ENCODE results near the gene STH.
"Not testable (repeated sequence)": the region's sequence is repeated elsewhere in the genome, so short reads cannot be mapped to it uniquely, and the experiment has no call there.

STH gene

GRCh38 chr17:45996282-45996937, 2.6 kb upstream of the STH start:
- Histone ChIP-seq H3K36me3 (replicated peaks) (no peaks in the 10 kb centered on the region), H3K4me1 (no peaks in the 10 kb centered on the region), H3K27me3 (ENCODE audit: low read depth) (no peaks in the 10 kb centered on the region), H3K9me3 (no peaks in the 10 kb centered on the region), H3K4me3 (no peak overlapping the region)
- no peak for DNase-seq (ENCODE audit: low spot score in 2 of 2)
- in situ Hi-C loops (cut with MboI; ENCODE audit: low sequenced_read_pairs), result loop anchor here (25.0 kb wide), 1 partner anchor 816 kb away; the partner anchor contains the start of gene WNT3

GRCh38 chr17:45997166-45997565, 1.9 kb upstream of the STH start:
- no peaks in the 10 kb centered on the region for H3K36me3 ChIP-seq (replicated peaks)
- H3K27me3 ChIP-seq (ENCODE audit: low read depth), result no peaks in the 10 kb centered on the region
- no peak overlapping the region for H3K4me3 ChIP-seq
- in situ Hi-C loops (cut with MboI; ENCODE audit: low sequenced_read_pairs), result loop anchor here (25.0 kb wide), 1 partner anchor 815 kb away; the partner anchor contains the start of gene WNT3
- DNase-seq (ENCODE audit: low spot score in 2 of 2), result no peak
- H3K4me1 ChIP-seq, result no peaks in the 10 kb centered on the region
- H3K9me3 ChIP-seq, result no peaks in the 10 kb centered on the region

- Histone ChIP-seq H3K27me3 (ENCODE audit: low read depth) (no peaks in the 10 kb centered on the region), H3K4me1 (no peaks in the 10 kb centered on the region), H3K36me3 (replicated peaks) (no peaks in the 10 kb centered on the region), H3K4me3 (no peak overlapping the region), H3K9me3 (no peaks in the 10 kb centered on the region)
- DNase-seq (ENCODE audit: low spot score in 2 of 2), result no peak
- in situ Hi-C loops (cut with MboI; ENCODE audit: low sequenced_read_pairs), result loop anchor here (25.0 kb wide), 1 partner anchor 815 kb away; the partner anchor contains the start of gene WNT3
These were observed 1.4 kb upstream of the STH start for GRCh38 chr17:45997624-45998023.

GRCh38 chr17:45999900-46000290, 845 bp downstream of the STH start:
- in situ Hi-C loops (cut with MboI; ENCODE audit: low sequenced_read_pairs), result loop anchor here (5.0 to 25.0 kb wide), 3 partner anchors 52 to 812 kb away; partner anchors contain the start of gene WNT3
- Histone ChIP-seq H3K4me1 (no peaks in the 10 kb centered on the region), H3K36me3 (replicated peaks) (no peaks in the 10 kb centered on the region), H3K4me3 (no peak overlapping the region), H3K27me3 (ENCODE audit: low read depth) (no peaks in the 10 kb centered on the region), H3K9me3 (no peaks in the 10 kb centered on the region)
- DNase-seq (ENCODE audit: low spot score in 2 of 2), result no peak

- in situ Hi-C loops (cut with MboI; ENCODE audit: low sequenced_read_pairs), result loop anchor here (5.0 to 10.0 kb wide), 2 partner anchors 52 to 215 kb away; no protein-coding TSS in a partner anchor
- Histone ChIP-seq H3K4me1 (no peaks in the 10 kb centered on the region), H3K36me3 (replicated peaks) (no peaks in the 10 kb centered on the region), H3K4me3 (no peak overlapping the region), H3K9me3 (no peaks in the 10 kb centered on the region), H3K27me3 (ENCODE audit: low read depth) (no peaks in the 10 kb centered on the region)
- DNase-seq (ENCODE audit: low spot score in 2 of 2), result no peak
These were observed 1.2 kb downstream of the STH start for GRCh38 chr17:46000292-46000691.

- H3K9me3 ChIP-seq, result no peaks in the 10 kb centered on the region
- H3K36me3 ChIP-seq (replicated peaks), result no peaks in the 10 kb centered on the region
- in situ Hi-C loops (cut with MboI; ENCODE audit: low sequenced_read_pairs), result loop anchor here (5.0 to 10.0 kb wide), 2 partner anchors 52 to 214 kb away; no protein-coding TSS in a partner anchor
- no peak for DNase-seq (ENCODE audit: low spot score in 2 of 2)
- no peaks in the 10 kb centered on the region for H3K4me1 ChIP-seq
- no peak overlapping the region for H3K4me3 ChIP-seq
- no peaks in the 10 kb centered on the region for H3K27me3 ChIP-seq (ENCODE audit: low read depth)
These were observed 1.7 kb downstream of the STH start for GRCh38 chr17:46000757-46001156.

- DNase-seq (ENCODE audit: low spot score in 2 of 2), result no peak
- H3K27me3 ChIP-seq (ENCODE audit: low read depth), result no peaks in the 10 kb centered on the region
- in situ Hi-C loops (cut with MboI; ENCODE audit: low sequenced_read_pairs), result loop anchor here (5.0 to 10.0 kb wide), 2 partner anchors 51 to 213 kb away; no protein-coding TSS in a partner anchor
These were observed 2.6 kb downstream of the STH start for GRCh38 chr17:46001390-46002310.

GRCh38 chr17:46002311-46002972, 3.4 kb downstream of the STH start:
- in situ Hi-C loops (cut with MboI; ENCODE audit: low sequenced_read_pairs), result loop anchor here (5.0 to 10.0 kb wide), 2 partner anchors 50 to 212 kb away; no protein-coding TSS in a partner anchor
- DNase-seq (ENCODE audit: low spot score in 2 of 2), result peak; percentile 38 to 83

More at GRCh38 chr17:46001390-46002310, 2.6 kb downstream of the STH start:
- no peaks in the 10 kb centered on the region for H3K4me1 ChIP-seq
- no peaks in the 10 kb centered on the region for H3K9me3 ChIP-seq
- no peaks in the 10 kb centered on the region for H3K36me3 ChIP-seq (replicated peaks)
- H3K4me3 ChIP-seq, result no peak overlapping the region

GRCh38 chr17:46002973-46003316, 3.9 kb downstream of the STH start:
- DNase-seq (ENCODE audit: low spot score in 2 of 2), result no peak
- Histone ChIP-seq H3K27me3 (ENCODE audit: low read depth) (no peaks in the 10 kb centered on the region), H3K4me3 (no peak overlapping the region), H3K4me1 (no peaks in the 10 kb centered on the region), H3K36me3 (replicated peaks) (no peaks in the 10 kb centered on the region), H3K9me3 (no peaks in the 10 kb centered on the region)
- in situ Hi-C loops (cut with MboI; ENCODE audit: low sequenced_read_pairs), result loop anchor here (5.0 to 10.0 kb wide), 2 partner anchors 49 to 212 kb away; no protein-coding TSS in a partner anchor

More at GRCh38 chr17:46002311-46002972, 3.4 kb downstream of the STH start:
- H3K36me3 ChIP-seq (replicated peaks), result no peaks in the 10 kb centered on the region
- no peaks in the 10 kb centered on the region for H3K4me1 ChIP-seq
- H3K9me3 ChIP-seq, result no peaks in the 10 kb centered on the region
- H3K4me3 ChIP-seq, result no peak overlapping the region
- no peaks in the 10 kb centered on the region for H3K27me3 ChIP-seq (ENCODE audit: low read depth)

GRCh38 chr17:46003907-46004748, 5.1 kb downstream of the STH start:
- Histone ChIP-seq H3K4me3 (no peak overlapping the region), H3K9me3 (no peaks in the 10 kb centered on the region), H3K36me3 (replicated peaks) (no peaks in the 10 kb centered on the region), H3K4me1 (no peaks in the 10 kb centered on the region), H3K27me3 (ENCODE audit: low read depth) (no peaks in the 10 kb centered on the region)
- DNase-seq (ENCODE audit: low spot score in 2 of 2), result no peak
- in situ Hi-C loops (cut with MboI; ENCODE audit: low sequenced_read_pairs), result loop anchor here (5.0 to 10.0 kb wide), 2 partner anchors 48 to 211 kb away; no protein-coding TSS in a partner anchor

GRCh38 chr17:46006082-46006481, 7.0 kb downstream of the STH start:
- H3K27me3 ChIP-seq (ENCODE audit: low read depth); H3K4me1 ChIP-seq; H3K36me3 ChIP-seq (replicated peaks); DNase-seq (ENCODE audit: low spot score in 2 of 2); H3K9me3 ChIP-seq; H3K4me3 ChIP-seq: not testable (repeated sequence)
- in situ Hi-C loops (cut with MboI; ENCODE audit: low sequenced_read_pairs), result loop anchor here (10.0 kb wide), 1 partner anchor 209 kb away; no protein-coding TSS in a partner anchor

- in situ Hi-C loops (cut with MboI; ENCODE audit: low sequenced_read_pairs), result loop anchor here (10.0 kb wide), 1 partner anchor 207 kb away; no protein-coding TSS in a partner anchor
- DNase-seq (ENCODE audit: low spot score in 2 of 2), result no peak
- H3K9me3 ChIP-seq, result no peaks in the 10 kb centered on the region
- no peaks in the 10 kb centered on the region for H3K36me3 ChIP-seq (replicated peaks)
- no peaks in the 10 kb centered on the region for H3K4me1 ChIP-seq
- no peaks in the 10 kb centered on the region for H3K27me3 ChIP-seq (ENCODE audit: low read depth)
- no peak overlapping the region for H3K4me3 ChIP-seq
These were observed 8.5 kb downstream of the STH start for GRCh38 chr17:46007461-46007965.
